ENCODE data around the gene COL23A1. TPM values are rescaled to one million over a fixed set of nuclear protein-coding genes. Genes with fewer than 3 reads are reported as not detected.
A peak's percentile ranks its signal among the peaks of the same experiment; 100 is the strongest.

COL23A1 gene
- total and polyA plus RNA-seq, 2 of the 8 experiments (the other 6 are each of a cell fraction or from before 2014, with no cell fraction given): 3.1 to 4.7 TPM

DNA sequence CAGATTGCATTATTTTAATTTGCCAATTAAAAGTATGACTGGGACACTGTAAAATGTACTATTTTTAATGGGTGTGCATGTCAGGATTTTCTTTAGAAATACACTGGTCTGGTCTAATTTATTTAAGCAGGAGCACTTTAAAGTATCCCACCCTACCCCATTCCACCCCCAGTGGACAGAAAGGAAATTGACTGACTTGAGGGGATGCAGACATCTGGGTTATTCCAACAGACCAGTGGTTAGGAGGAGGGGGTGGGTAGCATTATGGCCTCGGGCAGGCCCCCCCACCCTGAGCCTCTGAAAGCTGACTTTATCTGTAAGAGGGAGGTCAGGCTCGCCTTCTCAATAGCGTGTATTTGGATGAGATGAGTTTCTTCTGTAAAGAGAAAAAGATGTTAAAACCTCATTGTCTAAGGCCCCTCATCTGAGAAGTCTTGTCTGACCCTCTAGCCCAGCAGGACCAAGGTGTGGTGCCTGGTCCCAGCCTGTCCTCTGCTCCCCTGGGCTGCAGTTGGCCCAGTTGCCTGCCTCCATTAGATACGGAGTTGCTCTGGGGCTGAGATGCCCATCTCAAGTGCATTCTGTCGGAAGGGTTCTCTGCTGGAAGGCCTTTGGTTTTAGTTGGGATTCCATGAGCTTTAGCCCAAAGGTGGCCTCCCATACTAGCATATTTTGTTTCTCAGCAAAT is 381.5 kb downstream of the COL23A1 start:
- Histone ChIP-seq H3K56ac (replicated peaks; ENCODE audit: insufficient read length, low read depth, low read length) (no peak overlapping the region), H4K8ac (ENCODE audit: extremely low read depth, insufficient read depth, low read length) (no peak overlapping the region), H3K4me2 (ENCODE audit: insufficient read depth in 1 of 2, low read depth in 2 of 2, low read length in 2 of 2) (no peak overlapping the region), H2BK20ac (ENCODE audit: low read length) (no peak overlapping the region), H3K23ac (ENCODE audit: insufficient read length) (no peak overlapping the region), H3K4ac (replicated peaks; ENCODE audit: insufficient read length, low read depth, low read length) (no peak overlapping the region), H3K23me2 (ENCODE audit: low read depth, low read length) (peaks cover 4% of the 10 kb centered on the region), H3K27me3 (replicated peaks in 1 of 4; ENCODE audit: control insufficient read depth in 3 of 4, extremely low read depth in 1 of 4, insufficient read depth in 3 of 4, low read length in 3 of 4) (no peaks in the 10 kb centered on the region), H3K4me1 (replicated peaks in 1 of 4; ENCODE audit: control insufficient read depth in 3 of 4, insufficient read depth in 4 of 4, low read length in 3 of 4) (peaks cover 0 to 10% (median 4%) of the 10 kb centered on the region in 4 experiments; a peak in 6 of 7 replicates), H4K5ac (ENCODE audit: insufficient read length, low read depth, low read length) (no peak overlapping the region), H3K9ac (replicated peaks in 1 of 4; ENCODE audit: extremely low read depth in 1 of 4, low read depth in 3 of 4, low read length in 3 of 4) (no peak overlapping the region), H2BK120ac (replicated peaks; ENCODE audit: low read depth, low read length) (no peak overlapping the region), H2AK5ac (ENCODE audit: low read depth, low read length) (no peak overlapping the region), H3K79me2 (ENCODE audit: control insufficient read depth in 1 of 2, insufficient read depth in 2 of 2, low read length in 2 of 2) (peaks cover 27 to 49% of the 10 kb centered on the region in 2 experiments), H2BK15ac (ENCODE audit: low read length) (no peak overlapping the region), H3K27ac (ENCODE audit: low read depth, low read length) (no peak overlapping the region), H3K36me3 (ENCODE audit: control insufficient read depth in 2 of 4, insufficient read depth in 4 of 4, low read length in 3 of 4) (peaks cover 57 to 83% (median 74%) of the 10 kb centered on the region in 4 experiments), H4K91ac (replicated peaks; ENCODE audit: insufficient read length, low read length) (no peak overlapping the region), H2BK12ac (ENCODE audit: low read depth, low read length) (no peak overlapping the region), H2AFZ (ENCODE audit: low read length) (no peak overlapping the region), H3K4me3 (ENCODE audit: extremely low read depth in 1 of 4, insufficient read depth in 2 of 4, low read depth in 3 of 4, low read length in 4 of 4) (peak overlapping the region in 1 of 4 experiments; percentile 5; a peak in 1 of 8 replicates), H2BK5ac (ENCODE audit: low read depth, low read length) (no peak overlapping the region), H3K14ac (ENCODE audit: insufficient read length) (no peak overlapping the region), H3K79me1 (ENCODE audit: low read depth, low read length) (peaks cover 22% of the 10 kb centered on the region), H3K18ac (ENCODE audit: extremely low read depth, low read length) (no peak overlapping the region), H4K20me1 (replicated peaks in 1 of 2; ENCODE audit: control insufficient read depth in 1 of 2, insufficient read depth in 2 of 2, low read length in 2 of 2) (peaks cover 57% of the 10 kb centered on the region in 2 experiments), H3K9me3 (ENCODE audit: insufficient read depth in 2 of 2, low read depth in 1 of 2, low read length in 1 of 2) (no peaks in the 10 kb centered on the region)
- FAIRE-seq: no peak
- no peak for DNase-seq (ENCODE audit: low read depth in 1 of 2, low spot score in 2 of 2)
- 95% methylated on average over 5 of the region's 5 CpGs; no CpG with 5 or more reads in 1 of the 2 experiments for WGBS, 2 experiments (ENCODE audit: extremely low coverage in 1 of 2, insufficient coverage in 1 of 2, insufficient read length in 1 of 2, insufficient replicate concordance in 2 of 2, low coverage in 1 of 2, low lambda C conversion rate in 2 of 2, missing lambda C conversion rate in 1 of 2)
- POLR2A ChIA-PET (ENCODE audit: partially characterized antibody): interaction anchor here (1.5 to 31.3 kb wide), 4 partner anchors 7 to 122 kb away, joined by 4 to 985 read pairs (median 281); partner anchors contain the start of genes GMCL2 and PHYKPL
- CTCF ChIA-PET (ENCODE audit: partially characterized antibody): interaction anchor here (1.3 to 3.3 kb wide), 3 partner anchors 11 to 132 kb away, joined by 3 to 20 read pairs (median 4); no protein-coding TSS in a partner anchor
- TF ChIP-seq POLR2AphosphoS5 (IDR thresholded peaks at IDR 0.05; ENCODE audit: low read depth, low read length) (peak; percentile 65), SAP30 (IDR thresholded peaks at IDR 0.05; ENCODE audit: insufficient read depth, insufficient replicate concordance, low read length) (no peak), RAD21 (IDR thresholded peaks at IDR 0.05 in 1 of 2, conservative IDR thresholded peaks at IDR 0.05 in 1 of 2; ENCODE audit: low read depth in 2 of 2, low read length in 2 of 2) (peak in 1 of 2 experiments; percentile 17; a peak in 1 of 4 replicates), ATF3 (IDR thresholded peaks at IDR 0.05; ENCODE audit: insufficient read depth, low read depth, low read length) (no peak), POLR2A (IDR thresholded peaks at IDR 0.05; ENCODE audit: control extremely low read depth in 1 of 2, low read depth in 2 of 2, low read length in 2 of 2) (peak; percentile 30 to 56), PHF8 (conservative IDR thresholded peaks at IDR 0.05; ENCODE audit: low read depth, low read length) (no peak), EGR1 (IDR thresholded peaks at IDR 0.05; ENCODE audit: borderline replicate concordance, low read depth, low read length) (no peak), KDM1A (IDR thresholded peaks at IDR 0.05; ENCODE audit: borderline replicate concordance, low read length) (no peak), SUZ12 (IDR thresholded peaks at IDR 0.05; ENCODE audit: low read length) (no peak), SP4 (IDR thresholded peaks at IDR 0.05; ENCODE audit: low read length) (no peak)

Measured in H1 (cell line).